ENCODE data around the gene SLBP. TPM values are rescaled to one million over a fixed set of nuclear protein-coding genes. Genes with fewer than 3 reads are reported as not detected.

SLBP gene
- total and polyA plus RNA-seq, 3 donors from 2014 or later: 118 to 173 (median 137) TPM

DNA sequence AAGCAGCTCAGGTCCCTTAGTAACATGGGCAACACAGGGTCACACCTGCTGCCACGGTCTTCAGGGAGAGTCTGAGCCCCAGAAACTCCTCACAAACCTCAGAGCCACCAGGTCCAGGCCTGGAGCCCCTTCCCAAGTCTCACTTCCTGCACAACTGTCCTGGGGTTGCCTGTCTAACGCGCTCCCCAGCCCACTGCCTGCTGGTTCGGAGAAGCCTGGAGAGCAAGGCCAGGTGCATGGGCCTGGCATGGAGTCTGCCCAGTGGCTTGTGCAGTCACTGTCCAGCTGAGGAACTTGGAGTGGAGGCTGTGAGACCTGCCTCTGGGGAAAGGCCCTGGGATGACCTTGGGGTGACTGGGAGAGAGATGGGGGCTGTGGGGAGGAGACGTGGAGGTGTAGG is 56.0 kb downstream of the SLBP start:
- TF ChIP-seq POLR2A (IDR thresholded peaks at IDR 0.05): no peak
- TF ChIP-seq, protein P1, sequence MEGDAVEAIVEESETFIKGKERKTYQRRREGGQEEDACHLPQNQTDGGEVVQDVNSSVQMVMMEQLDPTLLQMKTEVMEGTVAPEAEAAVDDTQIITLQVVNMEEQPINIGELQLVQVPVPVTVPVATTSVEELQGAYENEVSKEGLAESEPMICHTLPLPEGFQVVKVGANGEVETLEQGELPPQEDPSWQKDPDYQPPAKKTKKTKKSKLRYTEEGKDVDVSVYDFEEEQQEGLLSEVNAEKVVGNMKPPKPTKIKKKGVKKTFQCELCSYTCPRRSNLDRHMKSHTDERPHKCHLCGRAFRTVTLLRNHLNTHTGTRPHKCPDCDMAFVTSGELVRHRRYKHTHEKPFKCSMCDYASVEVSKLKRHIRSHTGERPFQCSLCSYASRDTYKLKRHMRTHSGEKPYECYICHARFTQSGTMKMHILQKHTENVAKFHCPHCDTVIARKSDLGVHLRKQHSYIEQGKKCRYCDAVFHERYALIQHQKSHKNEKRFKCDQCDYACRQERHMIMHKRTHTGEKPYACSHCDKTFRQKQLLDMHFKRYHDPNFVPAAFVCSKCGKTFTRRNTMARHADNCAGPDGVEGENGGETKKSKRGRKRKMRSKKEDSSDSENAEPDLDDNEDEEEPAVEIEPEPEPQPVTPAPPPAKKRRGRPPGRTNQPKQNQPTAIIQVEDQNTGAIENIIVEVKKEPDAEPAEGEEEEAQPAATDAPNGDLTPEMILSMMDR (IDR thresholded peaks at IDR 0.05): no peak
- Histone ChIP-seq H3K36me3 (ENCODE audit: low read depth, missing control alignments) (no peaks in the 10 kb centered on the region), H3K27ac (no peak overlapping the region), H3K27me3 (no peaks in the 10 kb centered on the region), H3K9me3 (no peaks in the 10 kb centered on the region), H3K4me3 (no peak overlapping the region), H3K4me1 (no peaks in the 10 kb centered on the region)
- DNase-seq: no peak
- WGBS, 2 donors: 65 to 86% methylated on average over 2 to 5 of the region's 5 CpGs
- intact Hi-C loops (cut with DNase I; ENCODE audit: low total_unique reads): no loop called here

DNA sequence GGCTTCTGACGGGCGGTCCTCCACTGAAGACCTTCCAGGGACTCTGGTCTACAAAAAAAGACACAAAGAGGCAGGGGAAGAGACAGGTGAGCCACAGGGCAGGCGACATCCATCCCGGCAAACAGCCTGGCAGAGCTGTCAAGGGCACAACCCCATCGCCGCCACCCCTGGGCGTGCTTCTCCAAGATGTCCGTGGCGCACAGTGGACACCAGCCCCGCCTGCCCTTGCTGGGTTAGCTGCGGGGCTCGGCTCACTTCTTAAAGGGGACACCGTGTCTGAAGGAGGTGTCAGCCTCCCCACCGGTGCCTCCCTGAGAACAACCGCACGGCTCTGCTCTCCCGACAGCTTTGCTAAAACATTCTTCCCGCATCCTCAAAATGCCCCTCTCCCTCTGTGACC is 56.4 kb downstream of the SLBP start:
- Histone ChIP-seq H3K9me3 (no peaks in the 10 kb centered on the region), H3K36me3 (ENCODE audit: low read depth, missing control alignments) (no peaks in the 10 kb centered on the region), H3K4me3 (no peak overlapping the region), H3K27me3 (no peaks in the 10 kb centered on the region), H3K27ac (no peak overlapping the region), H3K4me1 (no peaks in the 10 kb centered on the region)
- TF ChIP-seq POLR2A (IDR thresholded peaks at IDR 0.05): no peak
- TF ChIP-seq, protein P1 (IDR thresholded peaks at IDR 0.05): no peak
- intact Hi-C loops (cut with DNase I; ENCODE audit: low total_unique reads): no loop called here
- DNase-seq: no peak
- WGBS, 2 donors: 94 to 97% methylated on average over 11 to 18 of the region's 18 CpGs

DNA sequence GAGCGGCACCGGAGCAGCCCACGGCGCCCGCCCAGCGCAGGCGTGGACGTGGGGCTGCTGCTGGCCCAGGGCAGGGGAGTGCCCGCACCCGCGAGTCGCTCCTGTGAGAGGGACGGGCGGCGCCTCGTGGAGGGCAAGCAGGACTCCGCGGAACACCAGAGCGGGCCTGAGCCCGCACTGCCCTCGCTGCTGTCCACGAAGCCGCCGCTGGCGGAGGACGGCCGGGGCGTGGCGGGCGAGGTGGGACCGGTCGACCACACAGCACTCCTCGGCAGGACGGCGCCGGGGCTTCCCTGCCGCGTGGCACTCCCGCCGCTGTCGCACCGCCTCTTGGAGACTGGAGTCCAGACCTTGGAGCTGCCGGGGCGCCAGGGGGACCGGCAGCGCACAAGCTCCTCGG is 57.0 kb downstream of the SLBP start:
- DNase-seq: no peak
- Histone ChIP-seq H3K4me3 (no peak overlapping the region), H3K27ac (no peak overlapping the region), H3K36me3 (ENCODE audit: low read depth, missing control alignments) (no peaks in the 10 kb centered on the region), H3K9me3 (no peaks in the 10 kb centered on the region), H3K27me3 (no peaks in the 10 kb centered on the region), H3K4me1 (no peaks in the 10 kb centered on the region)
- 92% methylated on average over 47 of the region's 47 CpGs; no CpG with 5 or more reads in 1 of the 2 donors for WGBS, 2 donors
- no peak for TF ChIP-seq POLR2A (IDR thresholded peaks at IDR 0.05)
- TF ChIP-seq, protein P1 (IDR thresholded peaks at IDR 0.05): no peak
- intact Hi-C loops (cut with DNase I; ENCODE audit: low total_unique reads): no loop called here

DNA sequence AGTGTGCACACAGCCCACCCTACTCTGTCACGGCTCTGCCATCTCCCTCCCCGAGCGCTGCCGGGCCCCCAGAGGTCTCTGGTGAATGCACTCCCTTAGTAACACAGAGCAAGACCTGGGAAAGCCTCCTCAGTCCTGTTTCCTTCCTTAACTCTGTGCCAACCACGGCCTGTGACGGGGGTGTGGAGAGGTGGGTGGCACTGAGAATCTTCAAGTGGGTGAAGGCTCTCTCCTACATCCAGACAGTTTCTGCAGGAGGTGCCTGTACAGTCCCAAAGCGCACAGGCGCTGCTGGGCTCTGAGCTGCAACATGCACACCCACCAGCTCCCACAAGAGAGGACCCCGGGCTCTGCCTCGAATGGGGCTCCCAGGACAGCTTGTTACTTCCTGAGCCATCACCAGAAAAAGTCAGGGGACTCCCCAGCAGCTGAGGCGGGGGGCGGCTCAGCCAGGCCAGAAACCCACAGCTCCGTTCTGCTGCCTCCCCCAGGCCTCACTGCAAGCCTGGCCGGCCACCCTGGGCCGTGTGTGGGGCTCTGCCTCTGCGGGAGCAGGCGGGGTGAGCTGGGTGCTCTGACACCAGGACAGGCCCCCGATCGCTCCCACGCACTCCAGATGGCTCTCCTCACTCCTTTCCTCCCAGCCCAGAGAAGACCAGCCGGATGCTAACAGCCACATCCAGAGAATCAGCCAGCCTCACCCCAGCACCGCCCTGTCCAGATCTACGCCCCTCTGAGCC is 57.7 kb downstream of the SLBP start:
- WGBS, 2 donors: 84 to 85% methylated on average over 9 to 23 of the region's 23 CpGs
- H3K36me3 ChIP-seq (ENCODE audit: low read depth, missing control alignments): no peaks in the 10 kb centered on the region
- H3K9me3 ChIP-seq: no peaks in the 10 kb centered on the region
- DNase-seq: no peak
- no peaks in the 10 kb centered on the region for H3K27me3 ChIP-seq
- H3K4me1 ChIP-seq: no peaks in the 10 kb centered on the region
- intact Hi-C loops (cut with DNase I; ENCODE audit: low total_unique reads): no loop called here
- H3K4me3 ChIP-seq: no peak overlapping the region
- no peak overlapping the region for H3K27ac ChIP-seq
- TF ChIP-seq, protein P1 (IDR thresholded peaks at IDR 0.05): no peak
- TF ChIP-seq POLR2A (IDR thresholded peaks at IDR 0.05): no peak

DNA sequence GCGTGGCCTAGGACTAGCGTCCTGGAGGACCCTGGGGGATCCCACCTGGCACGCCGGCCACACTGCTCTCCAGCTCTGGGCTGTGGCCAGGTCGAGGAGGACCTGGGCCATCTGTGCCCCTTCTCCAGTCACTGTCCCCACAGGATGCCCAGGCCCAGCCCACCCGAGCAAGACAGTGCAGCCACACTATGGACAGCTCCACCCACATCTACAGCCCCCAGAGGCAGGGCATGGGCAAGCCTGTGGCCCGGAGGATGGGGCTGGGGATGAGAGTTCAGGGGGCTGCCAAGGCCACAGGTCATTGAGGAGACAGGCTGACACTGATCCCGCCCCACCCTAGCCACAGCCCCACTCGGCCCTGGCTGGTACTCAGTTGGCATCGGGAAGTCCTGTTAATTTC is 58.3 kb downstream of the SLBP start:
- Histone ChIP-seq H3K27ac (no peak overlapping the region), H3K4me3 (no peak overlapping the region), H3K9me3 (no peaks in the 10 kb centered on the region), H3K27me3 (no peaks in the 10 kb centered on the region), H3K4me1 (no peaks in the 10 kb centered on the region), H3K36me3 (ENCODE audit: low read depth, missing control alignments) (no peaks in the 10 kb centered on the region)
- intact Hi-C loops (cut with DNase I; ENCODE audit: low total_unique reads): no loop called here
- WGBS, 2 donors: 93 to 97% methylated on average over 8 to 9 of the region's 10 CpGs
- TF ChIP-seq POLR2A (IDR thresholded peaks at IDR 0.05): no peak
- TF ChIP-seq, protein P1 (IDR thresholded peaks at IDR 0.05): no peak
- DNase-seq: no peak
